Astrocyte (in vitro differentiated cells and primary cell): ENCODE measurements around the gene FRMD4A. TPM values are rescaled to one million over a fixed set of nuclear protein-coding genes. Genes with fewer than 3 reads are reported as not detected.

Experiments
- DNase-seq: peaks from one replicate; pipeline ENCODE4 v3.0.0-alpha.2; 2010; ENCODE audit warnings: low read depth
- FAIRE-seq: peaks from 2 replicates; lab custom pipeline; 2011; peaks lifted over from hg19 to GRCh38; lab: Jason Lieb, UNC
- H2AFZ ChIP-seq: 2 replicates; pipeline ENCODE4 v1.6.0; 2012; ENCODE audit warnings: low read depth, low read length, inconsistent platforms
- H3K27ac ChIP-seq: 2 replicates; pipeline ENCODE4 v1.5.1; 2011; ENCODE audit warnings: low read depth, low read length, inconsistent platforms
- H3K27me3 ChIP-seq: 2 replicates; pipeline ENCODE4 v1.6.0; 2011; ENCODE audit warnings: low read length, inconsistent platforms; ENCODE audit not compliant: insufficient read depth
- H3K36me3 ChIP-seq: 2 replicates; pipeline ENCODE4 v1.5.1; 2011; ENCODE audit warnings: low read length, inconsistent platforms; ENCODE audit not compliant: insufficient read depth
- H3K4me1 ChIP-seq: 2 replicates; pipeline ENCODE4 v1.5.1; 2011; ENCODE audit warnings: low read length, inconsistent platforms; ENCODE audit not compliant: insufficient read depth
- H3K4me2 ChIP-seq: 2 replicates; pipeline ENCODE4 v1.6.0; 2012; ENCODE audit warnings: low read length, inconsistent platforms
- H3K4me3 ChIP-seq: 2 replicates; pipeline ENCODE4 v1.5.1; 2011; ENCODE audit warnings: low read depth, mild to moderate bottlenecking, low read length, inconsistent platforms; ENCODE audit not compliant: insufficient read depth
- H3K79me2 ChIP-seq: 2 replicates; pipeline ENCODE4 v1.6.0; 2012; ENCODE audit warnings: mild to moderate bottlenecking, low read length, inconsistent platforms; ENCODE audit not compliant: insufficient read depth
- H3K9ac ChIP-seq: 2 replicates; pipeline ENCODE4 v1.6.0; 2012; ENCODE audit warnings: mild to moderate bottlenecking, low read length, inconsistent platforms
- H3K9me3 ChIP-seq: 2 replicates; pipeline ENCODE4 v1.5.1; 2012; ENCODE audit warnings: low read depth, mild to moderate bottlenecking, low read length, inconsistent platforms; ENCODE audit not compliant: insufficient read depth
- H4K20me1 ChIP-seq: 2 replicates; pipeline ENCODE4 v1.6.0; 2012; ENCODE audit warnings: low read length, inconsistent platforms; ENCODE audit not compliant: insufficient read depth
- H3K27ac Mint-ChIP-seq: one replicate; pipeline ENCODE4 v1.8.0; 2021; ENCODE audit warnings: mild to moderate bottlenecking, mixed read lengths; ENCODE audit not compliant: unreplicated experiment
- H3K27me3 Mint-ChIP-seq: one replicate; pipeline ENCODE4 v1.8.0; 2021; ENCODE audit warnings: low read depth, mixed read lengths; ENCODE audit not compliant: unreplicated experiment
- H3K36me3 Mint-ChIP-seq: one replicate; pipeline ENCODE4 v1.8.0; 2021; ENCODE audit warnings: low read depth, mixed read lengths; ENCODE audit not compliant: unreplicated experiment
- H3K4me1 Mint-ChIP-seq: one replicate; pipeline ENCODE4 v1.8.0; 2021; ENCODE audit warnings: low read depth, mixed read lengths; ENCODE audit not compliant: unreplicated experiment
- H3K4me3 Mint-ChIP-seq: one replicate; pipeline ENCODE4 v1.8.0; 2021; ENCODE audit warnings: mild to moderate bottlenecking, moderate library complexity, mixed read lengths; ENCODE audit not compliant: unreplicated experiment
- H3K9me3 Mint-ChIP-seq: one replicate; pipeline ENCODE4 v1.8.0; 2021; ENCODE audit warnings: mild to moderate bottlenecking, mixed read lengths; ENCODE audit not compliant: unreplicated experiment
- EZH2 ChIP-seq: IDR thresholded peaks from 2 replicates; pipeline ENCODE4 v1.6.1; 2012; ENCODE audit warnings: mild to moderate bottlenecking, low read length, inconsistent platforms; ENCODE audit not compliant: insufficient read depth
- total RNA-seq: library from RNA; stranded (reverse); gene quantifications from 2 replicates; pipeline ENCODE4 v1.2.1, GENCODE V29; 2021
- TF ChIP-seq, protein P1 (sequence below): IDR thresholded peaks from 2 replicates; pipeline ENCODE4 v1.5.1; 2011; ENCODE audit warnings: low read depth, mild to moderate bottlenecking, inconsistent platforms, low read length, moderate library complexity; ENCODE audit not compliant: insufficient read depth

Gene FRMD4A
- total RNA-seq, 1 donor from 2014 or later: 82.5 TPM

DNA sequence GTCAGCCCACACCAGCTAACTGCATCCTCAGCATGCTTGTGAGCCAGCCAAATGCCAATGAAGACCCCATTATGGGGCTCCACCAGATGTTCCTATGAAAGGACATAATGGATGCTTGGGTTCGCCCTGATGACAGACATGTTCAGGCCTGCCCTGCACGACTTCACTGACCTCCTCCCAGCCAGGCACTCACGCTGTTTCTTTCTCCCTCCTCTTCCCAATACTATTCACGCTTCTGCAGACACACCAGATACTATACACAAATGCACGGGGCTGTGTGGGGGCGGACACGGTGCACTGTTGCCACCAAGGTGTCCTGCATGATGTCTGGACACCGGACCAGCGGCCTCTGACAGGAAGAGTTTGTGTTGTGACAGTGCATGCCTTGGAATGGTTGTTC, 459.7 kb downstream of the FRMD4A start:
- Histone ChIP-seq H2AFZ (no peak overlapping the region), H3K27me3 (no peaks in the 10 kb centered on the region), H3K9ac (no peak overlapping the region), H4K20me1 (peaks cover 20% of the 10 kb centered on the region), H3K4me1 (peaks cover 17% of the 10 kb centered on the region), H3K27ac (no peak overlapping the region), H3K36me3 (peaks cover 3% of the 10 kb centered on the region), H3K4me2 (no peak overlapping the region), H3K9me3 (no peaks in the 10 kb centered on the region), H3K79me2 (peaks cover 90% of the 10 kb centered on the region), H3K4me3 (no peak overlapping the region)
- no peak for DNase-seq
- no peak for TF ChIP-seq EZH2
- TF ChIP-seq, protein P1, sequence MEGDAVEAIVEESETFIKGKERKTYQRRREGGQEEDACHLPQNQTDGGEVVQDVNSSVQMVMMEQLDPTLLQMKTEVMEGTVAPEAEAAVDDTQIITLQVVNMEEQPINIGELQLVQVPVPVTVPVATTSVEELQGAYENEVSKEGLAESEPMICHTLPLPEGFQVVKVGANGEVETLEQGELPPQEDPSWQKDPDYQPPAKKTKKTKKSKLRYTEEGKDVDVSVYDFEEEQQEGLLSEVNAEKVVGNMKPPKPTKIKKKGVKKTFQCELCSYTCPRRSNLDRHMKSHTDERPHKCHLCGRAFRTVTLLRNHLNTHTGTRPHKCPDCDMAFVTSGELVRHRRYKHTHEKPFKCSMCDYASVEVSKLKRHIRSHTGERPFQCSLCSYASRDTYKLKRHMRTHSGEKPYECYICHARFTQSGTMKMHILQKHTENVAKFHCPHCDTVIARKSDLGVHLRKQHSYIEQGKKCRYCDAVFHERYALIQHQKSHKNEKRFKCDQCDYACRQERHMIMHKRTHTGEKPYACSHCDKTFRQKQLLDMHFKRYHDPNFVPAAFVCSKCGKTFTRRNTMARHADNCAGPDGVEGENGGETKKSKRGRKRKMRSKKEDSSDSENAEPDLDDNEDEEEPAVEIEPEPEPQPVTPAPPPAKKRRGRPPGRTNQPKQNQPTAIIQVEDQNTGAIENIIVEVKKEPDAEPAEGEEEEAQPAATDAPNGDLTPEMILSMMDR: no peak
- no peak for FAIRE-seq
- Mint-ChIP-seq H3K4me1 (peaks cover 22% of the 10 kb centered on the region), H3K27me3 (no peaks in the 10 kb centered on the region), H3K27ac (no peak overlapping the region), H3K36me3 (peaks cover 19% of the 10 kb centered on the region), H3K9me3 (peaks cover 1% of the 10 kb centered on the region), H3K4me3 (no peak overlapping the region)

DNA sequence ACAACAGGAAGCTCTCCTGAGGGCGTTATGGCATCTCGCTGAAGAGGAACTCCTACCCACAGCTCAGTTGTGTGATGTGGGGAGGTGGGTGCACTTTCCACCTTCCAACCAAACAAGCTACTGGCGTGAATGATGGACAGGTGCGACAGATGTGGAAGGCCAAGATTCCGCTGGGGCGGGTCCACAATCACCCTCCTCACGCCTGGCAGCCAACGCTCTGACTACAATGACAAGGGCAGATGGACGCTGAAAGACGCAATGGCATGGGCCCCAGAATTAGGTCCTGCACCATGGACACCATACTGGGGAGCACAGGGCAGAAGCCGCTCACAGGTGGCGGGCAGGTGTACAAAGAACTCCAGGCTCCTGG, 461.4 kb downstream of the FRMD4A start:
- Mint-ChIP-seq H3K27ac (no peak overlapping the region), H3K36me3 (peaks cover 17% of the 10 kb centered on the region), H3K27me3 (no peaks in the 10 kb centered on the region), H3K4me3 (no peak overlapping the region), H3K9me3 (peaks cover 1% of the 10 kb centered on the region), H3K4me1 (peaks cover 27% of the 10 kb centered on the region)
- peaks cover 89% of the 10 kb centered on the region for H3K79me2 ChIP-seq
- no peak overlapping the region for H3K9ac ChIP-seq
- TF ChIP-seq, protein P1: no peak
- no peak for TF ChIP-seq EZH2
- H3K4me1 ChIP-seq: peaks cover 22% of the 10 kb centered on the region
- H4K20me1 ChIP-seq: peaks cover 20% of the 10 kb centered on the region
- peaks cover 3% of the 10 kb centered on the region for H3K36me3 ChIP-seq
- no peak for FAIRE-seq
- H2AFZ ChIP-seq: no peak overlapping the region
- no peaks in the 10 kb centered on the region for H3K27me3 ChIP-seq
- H3K27ac ChIP-seq: no peak overlapping the region
- H3K9me3 ChIP-seq: no peaks in the 10 kb centered on the region
- DNase-seq: no peak
- H3K4me3 ChIP-seq: no peak overlapping the region
- no peak overlapping the region for H3K4me2 ChIP-seq

DNA sequence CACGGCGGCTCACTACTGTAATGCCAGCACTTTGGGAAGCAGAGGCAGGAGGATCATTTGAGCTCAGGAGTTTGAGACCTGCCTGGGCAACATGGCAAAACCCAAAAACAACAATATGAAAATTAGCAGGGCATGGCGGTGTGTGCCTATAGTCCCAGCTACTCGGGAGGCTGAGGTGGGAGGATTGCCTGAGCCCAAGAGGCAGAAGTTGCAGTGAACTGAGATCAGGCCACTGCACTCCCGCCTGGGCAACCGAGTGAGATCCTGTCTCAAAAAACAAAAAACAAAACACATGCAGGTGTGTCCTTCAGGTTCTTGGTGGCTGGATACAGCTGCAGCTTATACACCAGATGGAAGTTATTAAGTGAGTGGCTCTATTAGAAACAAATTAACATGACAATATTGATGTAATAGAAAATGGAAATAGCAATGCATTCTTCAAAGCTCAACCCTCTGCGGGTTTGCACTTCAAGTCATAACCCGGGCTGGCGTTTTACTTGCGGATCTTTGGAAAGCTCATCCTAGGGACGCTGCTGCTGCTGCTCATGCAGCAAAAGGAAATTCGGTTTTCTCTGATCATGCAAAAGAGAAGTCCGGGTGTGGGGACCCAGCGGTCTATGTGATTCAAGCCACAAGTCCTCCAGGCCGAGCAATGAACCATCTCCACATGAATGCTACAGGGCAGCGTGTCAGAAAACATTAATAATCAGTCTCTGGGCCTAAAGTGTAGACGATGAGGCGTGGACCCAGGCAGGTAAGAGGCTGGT, 462.0 kb downstream of the FRMD4A start:
- FAIRE-seq (no peak), DNase-seq (no peak)
- Histone ChIP-seq H4K20me1 (peaks cover 20% of the 10 kb centered on the region), H3K4me1 (peaks cover 22% of the 10 kb centered on the region), H3K9me3 (no peaks in the 10 kb centered on the region), H3K79me2 (peaks cover 89% of the 10 kb centered on the region), H2AFZ (no peak overlapping the region), H3K4me2 (no peak overlapping the region), H3K27me3 (no peaks in the 10 kb centered on the region), H3K27ac (no peak overlapping the region), H3K9ac (no peak overlapping the region), H3K4me3 (no peak overlapping the region), H3K36me3 (peaks cover 3% of the 10 kb centered on the region)
- Mint-ChIP-seq H3K9me3 (peaks cover 1% of the 10 kb centered on the region), H3K27ac (no peak overlapping the region), H3K4me1 (peaks cover 25% of the 10 kb centered on the region), H3K36me3 (peaks cover 15% of the 10 kb centered on the region), H3K27me3 (no peaks in the 10 kb centered on the region), H3K4me3 (no peak overlapping the region)
- TF ChIP-seq EZH2: no peak
- TF ChIP-seq, protein P1: no peak
